ENCODE results near the gene NEK4.

Gene NEK4

GRCh38 chr3:52770496-52771333, at the start of gene NEK4:
NEK4 (minus strand) TSS chr3:52770940; CDS start chr3:52770746, 194 bp downstream.
- peak; percentile 67 for DNase-seq (ENCODE audit: low read depth)

DNA sequence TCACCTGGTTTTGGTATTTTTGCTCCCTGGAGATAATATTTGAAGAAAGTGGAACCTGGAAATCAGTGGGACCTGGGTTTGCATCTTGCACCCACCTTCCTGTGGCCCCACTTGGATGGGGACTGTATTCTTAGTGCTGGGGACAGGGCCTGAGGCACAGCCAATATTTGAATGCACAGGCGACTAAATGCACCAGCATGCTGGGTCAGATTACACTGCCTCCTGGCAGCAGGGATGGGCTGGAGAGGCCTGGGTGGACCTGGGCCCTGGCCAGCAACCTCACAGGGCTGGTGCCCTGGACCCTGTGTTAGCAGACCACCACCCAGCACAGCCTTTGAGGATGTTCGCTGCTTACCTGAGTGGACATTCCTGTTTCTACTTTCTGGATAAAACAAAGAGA, 49.2 kb upstream of the NEK4 start:
- no peak for DNase-seq (ENCODE audit: low read depth)

DNA sequence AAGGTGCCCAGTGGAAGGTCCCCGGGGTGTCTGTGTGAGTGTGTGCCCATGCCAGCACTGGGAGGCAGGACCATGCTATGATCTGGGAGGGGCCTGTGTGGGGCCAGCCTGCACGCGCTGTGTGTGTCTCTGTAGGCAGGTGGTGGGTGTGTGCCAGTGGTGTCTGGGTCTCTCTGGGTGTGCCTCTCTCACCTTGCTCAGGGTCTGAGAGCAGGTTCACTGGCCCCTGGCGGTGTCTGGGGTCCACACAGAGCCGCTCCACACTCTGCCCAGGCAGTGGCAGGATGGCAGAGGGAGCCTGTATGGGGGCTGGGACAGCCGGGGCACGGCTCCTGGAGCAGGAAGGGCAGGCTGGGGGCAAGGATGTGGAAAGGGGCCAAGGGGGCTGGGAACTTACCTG, 47.1 kb upstream of the NEK4 start:
- no peak for DNase-seq (ENCODE audit: low read depth)

- no peak for DNase-seq (ENCODE audit: low read depth)
These were observed 46.5 kb upstream of the NEK4 start for GRCh38 chr3:52817221-52817620.

DNA sequence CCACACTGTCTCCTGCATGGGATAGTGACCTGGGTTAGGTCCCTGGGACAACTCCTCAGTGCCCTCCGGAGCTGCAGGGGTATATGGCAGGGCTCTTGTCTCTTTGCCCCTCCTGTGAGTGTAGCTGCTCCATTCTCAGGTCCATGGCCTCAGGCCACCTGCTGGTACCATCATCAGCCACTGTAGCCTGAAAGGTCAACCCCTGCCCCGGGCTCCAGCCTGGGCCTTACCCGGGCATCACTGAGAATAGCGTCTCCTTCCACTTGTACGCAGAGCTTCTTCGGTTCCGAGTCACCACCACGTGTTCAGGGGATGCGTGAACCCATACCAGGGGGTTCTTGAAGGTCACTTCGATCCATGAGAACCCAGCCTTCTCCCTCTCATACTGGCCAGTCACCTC, 45.9 kb upstream of the NEK4 start:
- no peak for DNase-seq (ENCODE audit: low read depth)

GRCh38 chr3:52816199-52816598, 45.5 kb upstream of the NEK4 start:
- no peak for DNase-seq (ENCODE audit: low read depth)

GRCh38 chr3:52813810-52814209, 43.1 kb upstream of the NEK4 start:
- DNase-seq (ENCODE audit: low read depth): no peak

GRCh38 chr3:52811452-52812011, 40.8 kb upstream of the NEK4 start:
- DNase-seq (ENCODE audit: low read depth): no peak

DNA sequence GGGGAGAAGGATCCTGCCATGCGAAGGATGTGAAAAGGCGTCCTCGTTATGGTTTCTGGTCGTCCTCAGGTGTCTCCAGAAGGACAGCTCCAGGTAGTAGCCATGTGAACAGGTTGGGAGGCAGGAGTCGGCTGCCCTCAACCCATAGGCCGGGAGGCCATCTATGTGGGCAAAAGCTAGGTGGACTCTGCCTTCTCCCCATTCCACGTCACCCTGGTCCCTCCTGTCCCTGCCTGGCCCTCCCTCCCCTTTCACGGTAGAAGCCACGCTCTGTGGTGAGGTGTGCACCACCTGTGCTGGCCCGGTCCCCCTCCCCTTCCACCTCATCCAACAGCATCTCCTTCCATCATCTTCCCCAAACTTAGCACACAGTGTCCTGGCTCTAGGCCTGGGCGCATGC, 40.2 kb upstream of the NEK4 start:
- DNase-seq (ENCODE audit: low read depth): no peak

DNA sequence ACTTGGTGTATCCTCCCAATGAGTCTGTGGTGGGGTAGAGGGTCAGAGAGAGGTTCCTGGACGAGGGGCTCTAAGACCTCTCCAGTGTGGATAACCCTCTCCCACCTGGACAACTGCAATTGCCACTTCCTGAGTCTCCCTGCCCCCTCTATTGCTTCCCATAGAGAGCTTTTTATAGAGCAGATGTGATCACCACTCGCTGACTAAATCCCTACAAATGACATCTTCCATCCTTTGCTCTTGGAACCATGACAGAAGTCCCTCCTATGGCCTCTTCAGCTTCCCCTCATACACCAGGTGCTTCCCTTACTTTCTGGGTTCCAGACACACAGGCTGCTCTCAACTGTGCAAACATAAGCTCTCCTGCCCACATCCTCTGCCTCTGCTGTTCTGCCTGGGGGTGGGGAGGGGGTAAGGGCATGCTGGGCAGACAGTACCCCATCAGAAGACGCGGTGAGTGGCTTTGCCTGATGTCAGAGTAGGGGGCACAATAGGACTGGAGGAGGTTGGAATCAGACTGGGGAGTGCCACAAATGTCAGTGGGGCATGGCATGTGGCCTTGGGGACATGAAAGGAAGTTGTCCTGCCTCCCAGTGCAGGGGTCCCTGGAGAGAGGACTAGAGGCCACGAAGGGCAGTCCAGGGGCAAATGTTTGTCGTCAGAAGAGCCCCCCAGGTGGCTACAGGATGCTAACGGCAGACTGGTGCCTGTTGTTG, 39.1 kb upstream of the NEK4 start:
- DNase-seq (ENCODE audit: low read depth): no peak

- no peak for DNase-seq (ENCODE audit: low read depth)
These were observed 38.4 kb upstream of the NEK4 start for GRCh38 chr3:52809149-52809548.

GRCh38 chr3:52805270-52806039, 34.7 kb upstream of the NEK4 start:
- DNase-seq (ENCODE audit: low read depth): no peak

GRCh38 chr3:52801839-52802238, 31.1 kb upstream of the NEK4 start:
- no peak for DNase-seq (ENCODE audit: low read depth)

GRCh38 chr3:52800079-52800478, 29.3 kb upstream of the NEK4 start:
- no peak for DNase-seq (ENCODE audit: low read depth)

DNA sequence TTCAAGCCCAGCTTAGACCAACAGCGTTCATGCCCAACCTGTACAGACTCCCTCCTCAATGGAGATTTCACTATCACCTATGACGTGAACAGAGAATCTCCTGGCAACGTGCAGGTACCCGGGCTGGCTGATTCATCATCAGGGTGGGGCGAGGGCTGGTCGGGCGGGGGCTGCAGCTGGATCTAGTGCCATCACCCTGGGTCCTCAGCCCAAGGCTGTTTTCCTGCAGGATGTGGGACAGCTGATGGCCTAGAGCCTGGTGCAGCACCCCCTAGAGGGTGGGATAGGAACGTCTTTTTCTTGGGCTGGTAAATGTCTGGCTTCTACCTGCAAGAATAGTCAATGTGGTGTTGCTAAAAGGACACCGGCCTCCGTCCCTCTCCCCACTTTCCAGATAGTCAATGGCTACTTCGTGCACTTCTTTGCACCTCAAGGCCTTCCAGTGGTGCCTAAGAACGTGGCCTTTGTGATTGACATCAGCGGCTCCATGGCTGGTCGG, 28.3 kb upstream of the NEK4 start:
- DNase-seq (ENCODE audit: low read depth): no peak

GRCh38 chr3:52798376-52798977, 27.7 kb upstream of the NEK4 start:
- no peak for DNase-seq (ENCODE audit: low read depth)

- no peak for DNase-seq (ENCODE audit: low read depth)
These were observed 25.7 kb upstream of the NEK4 start for GRCh38 chr3:52796411-52796810.

GRCh38 chr3:52795298-52795900, 24.7 kb upstream of the NEK4 start:
- DNase-seq (ENCODE audit: low read depth): no peak

DNA sequence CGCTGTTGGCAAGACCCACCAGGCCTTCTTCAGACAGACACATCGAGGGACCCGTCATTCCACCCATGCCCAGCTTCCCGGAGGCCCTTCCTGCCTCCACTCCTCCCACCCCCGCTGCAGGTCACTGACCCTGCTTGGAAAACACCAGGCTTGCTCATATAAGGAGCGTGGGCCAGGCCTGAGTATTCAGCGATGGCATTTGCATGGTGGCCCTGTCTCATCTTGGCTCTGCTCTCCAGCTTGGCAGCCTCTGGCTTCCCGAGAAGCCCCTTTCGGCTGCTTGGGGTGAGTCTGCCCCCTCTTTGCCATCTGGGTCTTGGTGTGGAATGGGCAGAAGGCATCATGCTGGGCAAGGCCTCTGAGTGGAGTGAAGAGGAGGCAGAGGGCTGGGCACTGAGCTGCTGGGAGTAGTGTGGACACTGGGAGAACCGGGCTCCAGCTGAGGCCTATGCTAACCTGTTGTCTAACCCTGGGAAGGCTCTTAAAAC, 23.9 kb upstream of the NEK4 start, which contains the start of gene ITIH3:
ITIH3 (plus strand) TSS at position 185 of the 488 bp plus-strand sequence; CDS start at position 193, 8 bp downstream.
- no peak for DNase-seq (ENCODE audit: low read depth)

DNA sequence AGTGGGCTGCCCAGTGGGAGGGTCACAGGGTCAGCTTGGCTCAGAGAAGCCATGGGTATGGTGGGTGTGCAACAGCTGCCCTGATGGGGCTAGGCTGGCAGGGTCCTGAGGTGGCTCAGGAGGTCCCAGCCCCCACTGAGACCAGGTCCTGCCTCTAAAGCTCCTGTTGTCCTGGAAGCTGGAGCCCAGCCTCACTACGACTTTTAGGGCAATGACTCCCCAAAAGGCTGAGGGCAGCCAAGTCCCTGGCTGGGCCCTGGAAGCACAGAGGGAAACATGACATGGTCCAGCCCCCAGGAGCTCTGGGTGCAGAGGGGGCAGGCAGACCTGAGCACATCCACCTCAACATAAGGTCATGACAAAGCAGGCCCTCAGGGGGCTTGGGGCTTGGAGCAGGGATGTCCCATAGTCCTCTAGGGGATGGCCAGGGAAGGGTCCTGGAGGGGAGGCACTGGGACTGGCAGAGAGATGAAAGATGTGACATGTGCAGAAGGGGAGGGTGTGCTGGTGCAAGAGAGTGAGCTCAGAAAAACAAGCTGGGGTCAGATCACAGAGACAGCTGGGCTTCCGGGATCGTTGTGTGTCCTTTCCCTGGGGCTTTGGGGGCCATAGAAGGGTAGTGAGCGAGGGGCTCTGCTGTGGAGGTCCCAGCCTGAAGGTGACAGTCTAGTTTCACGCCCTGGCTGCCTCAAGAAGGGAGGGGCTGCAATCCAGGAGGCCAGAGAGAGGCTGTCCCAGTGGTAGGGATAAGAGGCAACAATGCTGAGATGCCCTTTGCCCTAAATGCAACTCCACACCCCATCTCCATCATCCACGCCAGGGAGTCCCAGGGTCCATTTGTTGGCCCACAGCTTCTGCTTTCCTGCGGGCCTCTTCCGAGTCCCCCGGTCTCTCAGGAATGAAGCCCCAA, 23.2 kb upstream of the NEK4 start:
- DNase-seq (ENCODE audit: low read depth): no peak

Measured in stimulated activated CD8-positive, alpha-beta memory T cell treated with anti-CD3 and anti-CD28 coated beads, Interleukin-15, amount 100 ng/mL, for 24 hours (primary cell).